Natural killer cell (primary cell): ENCODE measurements around the gene GZMM. TPM values are rescaled to one million over a fixed set of nuclear protein-coding genes. Genes with fewer than 3 reads are reported as not detected.

Experiments
- ATAC-seq, 3 donors: fragments of 150-1000 bp in 2 of 3; fragments of 200-7000 bp in 1 of 3; cut with Tn5 transposase; 1 replicate in 1 of 3; 2 replicates in 2 of 3; pipeline ENCODE4 v1.10.0; 2021; ENCODE audit warnings: mild to moderate bottlenecking in 2 of 3, moderate library complexity in 2 of 3
- DNase-seq, 2 donors: peaks; one replicate each; pipeline versions ENCODE4 v3.0.0 to v3.0.0-alpha.2; 2013 to 2021; ENCODE audit warnings: mixed read lengths in 1 of 2
- H3K27ac ChIP-seq: one replicate; pipeline ENCODE4 v1.5.1; 2013; ENCODE audit warnings: mild to moderate bottlenecking, low read length
- H3K27me3 ChIP-seq: one replicate; pipeline ENCODE4 v1.6.1; 2013; ENCODE audit warnings: low read length; ENCODE audit not compliant: control insufficient read depth, insufficient read depth
- H3K36me3 ChIP-seq: one replicate; pipeline ENCODE4 v1.6.1; 2013; ENCODE audit warnings: low read length; ENCODE audit not compliant: control insufficient read depth, insufficient read depth
- H3K4me1 ChIP-seq: one replicate; pipeline ENCODE4 v1.6.1; 2013; ENCODE audit warnings: low read length; ENCODE audit not compliant: control insufficient read depth, insufficient read depth
- H3K4me3 ChIP-seq: one replicate; pipeline ENCODE4 v1.5.1; 2013; ENCODE audit warnings: low read length
- H3K9me3 ChIP-seq: one replicate; pipeline ENCODE4 v1.6.1; 2013; ENCODE audit warnings: low read length; ENCODE audit not compliant: control insufficient read depth, insufficient read depth
- H3K27ac Mint-ChIP-seq, 2 donors: one replicate each; pipeline ENCODE4 v1.8.0; 2022; ENCODE audit warnings: mild to moderate bottlenecking in 2 of 2, mixed read lengths in 2 of 2, moderate library complexity in 1 of 2
- H3K27me3 Mint-ChIP-seq, 2 donors: one replicate each; pipeline ENCODE4 v1.8.0; 2022; ENCODE audit warnings: low read depth in 2 of 2, mixed read lengths in 2 of 2
- H3K36me3 Mint-ChIP-seq: one replicate; pipeline ENCODE4 v1.8.0; 2022; ENCODE audit warnings: mixed read lengths
- H3K4me1 Mint-ChIP-seq, 2 donors: one replicate each; pipeline ENCODE4 v1.8.0; 2022; ENCODE audit warnings: mixed read lengths in 2 of 2
- H3K4me3 Mint-ChIP-seq: one replicate; pipeline ENCODE4 v1.8.0; 2022; ENCODE audit warnings: mild to moderate bottlenecking, moderate library complexity, mixed read lengths
- H3K9me3 Mint-ChIP-seq, 2 donors: one replicate each; pipeline ENCODE4 v1.8.0; 2022; ENCODE audit warnings: mixed read lengths in 2 of 2
- WGBS: methylation state at CpG from one replicate; pipeline ENCODE4 v1.1.7; 2013; ENCODE audit warnings: missing lambda C conversion rate; ENCODE audit not compliant: insufficient coverage; 5-methylcytosine and 5-hydroxymethylcytosine counted together
- intact Hi-C: fragments of 100-400 bp; cut with micrococcal nuclease; formaldehyde crosslinking; loops from one replicate; pipeline ENCODE4 v1.14.2; 2022
- total RNA-seq, 4 donors: library from RNA; stranded (reverse); fragments of 120-200 nt in 1 of 4; gene quantifications; one replicate each; pipeline versions ENCODE4 v1.2.3 to v1.2.4, GENCODE V29; 2013 to 2022
- TF ChIP-seq, protein P1 (sequence below): fragments of 200-600 bp; IDR thresholded peaks from one replicate; pipeline ENCODE4 v1.8.0; 2022; ENCODE audit warnings: antibody characterized with exemption

The GZMM gene
- total RNA-seq, 3 donors from 2014 or later (not counting 1 experiment from before 2014, with no cell fraction given), result 186 to 286 (median 253) TPM

DNA sequence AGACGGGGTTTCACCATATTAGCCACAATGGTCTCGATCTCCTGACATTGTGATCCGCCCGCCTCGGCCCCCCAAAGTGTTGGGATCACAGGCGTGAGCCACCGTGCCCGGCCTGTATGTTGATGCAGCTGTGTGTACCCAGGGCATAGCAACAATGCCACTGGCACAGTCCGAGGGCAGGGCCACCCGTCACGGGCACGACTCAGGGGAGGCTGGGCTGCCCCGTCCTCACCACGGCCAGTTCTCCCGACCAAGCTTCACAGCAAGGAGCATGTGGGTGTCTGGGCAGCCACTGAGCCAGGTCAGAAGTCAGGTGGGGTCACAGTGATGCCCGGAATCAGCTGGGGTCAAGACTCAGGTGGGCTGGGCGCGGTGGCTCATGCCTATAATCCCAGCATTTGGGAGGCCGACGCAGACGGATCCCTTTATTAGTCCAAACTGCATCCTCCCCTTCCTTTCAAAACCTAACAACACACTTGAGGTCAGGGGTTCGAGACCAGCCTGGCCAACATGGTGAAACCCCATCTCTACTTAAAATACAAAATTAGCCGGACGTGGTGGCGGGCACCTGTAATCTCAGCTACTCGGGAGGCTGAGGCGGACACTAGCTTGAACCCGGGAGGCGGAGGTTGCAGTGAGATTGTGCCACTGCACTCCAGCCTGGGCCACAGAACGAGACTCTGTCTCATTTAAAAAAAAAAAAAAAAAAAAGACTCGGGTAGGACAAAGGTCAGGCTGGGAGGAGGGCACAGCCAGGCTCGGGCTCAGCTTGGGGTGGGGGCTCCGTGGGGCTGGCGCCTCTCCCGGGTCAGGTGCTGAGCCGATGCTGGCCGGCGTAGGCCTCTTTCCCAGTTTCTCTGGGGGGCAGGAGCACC is 13.5 kb upstream of the GZMM start:
- Mint-ChIP-seq H3K36me3 (no peaks in the 10 kb centered on the region), H3K4me3 (peak overlapping the region; percentile 83), H3K9me3 (no peaks in the 10 kb centered on the region), H3K27ac (peak overlapping the region; percentile 54 to 69), H3K4me1 (peaks cover 12 to 20% of the 10 kb centered on the region in 2 donors), H3K27me3 (no peaks in the 10 kb centered on the region)
- H3K36me3 ChIP-seq, result no peaks in the 10 kb centered on the region
- 72% methylated on average over 38 of the region's 38 CpGs for WGBS
- intact Hi-C loops, result loop anchor here (5.0 kb wide), 1 partner anchor 42 kb away; the partner anchor contains the start of gene BSG
- H3K4me1 ChIP-seq, result peaks cover 35% of the 10 kb centered on the region
- no peak for DNase-seq
- peak overlapping the region; percentile 78 for H3K4me3 ChIP-seq
- TF ChIP-seq, protein P1, sequence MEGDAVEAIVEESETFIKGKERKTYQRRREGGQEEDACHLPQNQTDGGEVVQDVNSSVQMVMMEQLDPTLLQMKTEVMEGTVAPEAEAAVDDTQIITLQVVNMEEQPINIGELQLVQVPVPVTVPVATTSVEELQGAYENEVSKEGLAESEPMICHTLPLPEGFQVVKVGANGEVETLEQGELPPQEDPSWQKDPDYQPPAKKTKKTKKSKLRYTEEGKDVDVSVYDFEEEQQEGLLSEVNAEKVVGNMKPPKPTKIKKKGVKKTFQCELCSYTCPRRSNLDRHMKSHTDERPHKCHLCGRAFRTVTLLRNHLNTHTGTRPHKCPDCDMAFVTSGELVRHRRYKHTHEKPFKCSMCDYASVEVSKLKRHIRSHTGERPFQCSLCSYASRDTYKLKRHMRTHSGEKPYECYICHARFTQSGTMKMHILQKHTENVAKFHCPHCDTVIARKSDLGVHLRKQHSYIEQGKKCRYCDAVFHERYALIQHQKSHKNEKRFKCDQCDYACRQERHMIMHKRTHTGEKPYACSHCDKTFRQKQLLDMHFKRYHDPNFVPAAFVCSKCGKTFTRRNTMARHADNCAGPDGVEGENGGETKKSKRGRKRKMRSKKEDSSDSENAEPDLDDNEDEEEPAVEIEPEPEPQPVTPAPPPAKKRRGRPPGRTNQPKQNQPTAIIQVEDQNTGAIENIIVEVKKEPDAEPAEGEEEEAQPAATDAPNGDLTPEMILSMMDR, result no peak
- ATAC-seq, result no peak
- H3K27me3 ChIP-seq, result no peaks in the 10 kb centered on the region
- H3K9me3 ChIP-seq, result no peaks in the 10 kb centered on the region
- peak overlapping the region; percentile 79 for H3K27ac ChIP-seq

DNA sequence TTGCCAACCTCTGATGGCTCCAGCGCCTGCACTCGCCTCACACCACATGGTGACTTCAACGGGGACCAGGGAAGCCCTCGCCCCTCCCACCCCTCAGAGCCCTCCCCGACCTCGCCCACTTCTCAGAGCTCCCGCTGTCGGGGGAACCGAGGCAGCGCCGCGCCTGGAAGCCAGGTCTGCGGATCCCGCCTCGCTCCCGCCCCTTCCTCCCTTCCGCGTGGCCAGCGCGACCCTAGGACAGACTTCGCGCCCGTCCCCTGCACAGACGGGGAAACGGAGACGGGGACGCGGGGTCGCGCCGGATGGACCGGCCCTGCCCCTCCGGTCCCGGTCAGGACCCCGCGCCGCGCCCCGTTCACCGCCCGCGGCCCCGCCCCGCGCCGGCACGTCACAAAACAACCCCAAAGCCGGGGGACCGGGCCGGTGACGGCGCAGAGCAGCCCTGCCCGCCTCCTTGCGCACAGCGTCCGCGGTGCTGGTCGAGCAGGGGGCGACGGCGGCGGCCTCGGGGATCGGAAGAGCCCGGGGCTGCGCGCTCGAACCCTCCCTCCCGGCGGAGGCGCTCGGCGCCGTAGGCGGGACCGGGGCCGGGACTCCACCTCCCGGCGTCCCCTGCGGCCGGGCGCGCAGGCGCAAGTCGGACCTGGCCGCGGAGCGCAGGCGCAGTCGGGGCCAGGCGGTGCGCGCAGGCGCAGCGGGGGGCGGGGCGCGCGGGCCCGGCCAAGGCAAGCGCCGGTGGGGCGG is 12.7 kb upstream of the GZMM start:
- H3K27ac Mint-ChIP-seq, result peak overlapping the region; percentile 54 to 89
- under 1% methylated on average over 103 of the region's 103 CpGs for WGBS

DNA sequence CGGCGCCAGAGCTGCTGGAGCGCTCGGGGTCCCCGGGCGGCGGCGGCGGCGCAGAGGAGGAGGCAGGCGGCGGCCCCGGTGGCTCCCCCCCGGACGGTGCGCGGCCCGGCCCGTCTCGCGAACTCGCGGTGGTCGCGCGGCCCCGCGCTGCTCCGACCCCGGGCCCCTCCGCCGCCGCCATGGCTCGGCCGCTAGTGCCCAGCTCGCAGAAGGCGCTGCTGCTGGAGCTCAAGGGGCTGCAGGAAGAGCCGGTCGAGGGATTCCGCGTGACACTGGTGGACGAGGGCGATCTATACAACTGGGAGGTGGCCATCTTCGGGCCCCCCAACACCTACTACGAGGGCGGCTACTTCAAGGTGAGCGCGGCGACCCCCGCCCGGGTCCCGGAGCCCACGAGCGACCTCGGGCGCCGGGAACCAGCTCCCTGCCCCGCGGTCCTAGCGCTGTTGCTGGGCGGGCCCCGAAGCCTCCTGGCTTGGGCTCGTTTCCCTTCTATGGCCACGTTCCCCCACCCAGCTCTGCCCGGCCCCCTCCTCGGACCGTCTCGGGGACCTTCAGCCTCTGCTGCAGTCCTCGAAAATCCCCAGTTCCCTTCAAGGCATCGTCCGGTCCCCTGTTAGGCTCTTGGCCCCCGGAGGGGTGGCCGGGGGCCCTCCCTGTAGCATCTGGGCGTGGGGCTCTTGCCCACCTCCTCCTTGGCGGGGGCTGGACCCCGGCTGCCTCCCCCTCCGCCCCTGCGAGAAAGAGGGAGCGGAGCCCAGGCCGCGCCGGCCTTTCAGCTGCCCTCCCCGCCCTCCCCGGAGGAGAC is 11.9 kb upstream of the GZMM start, which contains the start of gene CDC34:
Gene CDC34, plus strand, starts transcription at position 8 of the 808 bp plus-strand sequence. Its CDS starts 172 bp downstream, at position 180.
- DNase-seq (no peak), ATAC-seq (peak; percentile 27 to 38 (median 33))
- Histone ChIP-seq H3K27me3 (no peaks in the 10 kb centered on the region), H3K4me1 (peaks cover 36% of the 10 kb centered on the region), H3K9me3 (no peaks in the 10 kb centered on the region), H3K27ac (peak within 1 kb of the TSS; percentile 79), H3K36me3 (peaks cover 14% of the 10 kb centered on the region), H3K4me3 (peak within 1 kb of the TSS; percentile 78)
- peak within 1 kb of the TSS; percentile 85 to 89 for H3K27ac Mint-ChIP-seq
- no peaks in the 10 kb centered on the region for H3K27me3 Mint-ChIP-seq
- WGBS, result under 1% methylated on average over 84 of the region's 84 CpGs
- TF ChIP-seq, protein P1, result no peak
- no peaks in the 10 kb centered on the region for H3K9me3 Mint-ChIP-seq
- intact Hi-C loops, result loop anchor here (2.0 to 5.0 kb wide), 2 partner anchors 21 to 40 kb away; partner anchors contain the start of gene BSG
- peak within 1 kb of the TSS; percentile 89 for H3K4me3 Mint-ChIP-seq
- H3K4me1 Mint-ChIP-seq, result peaks cover 12 to 18% of the 10 kb centered on the region in 2 donors
- H3K36me3 Mint-ChIP-seq, result no peaks in the 10 kb centered on the region

More for the DNA sequence above, 12.7 kb upstream of the GZMM start:
- ATAC-seq (peak; percentile 73 to 87 (median 77)), DNase-seq (peak; percentile 95 to 98)
- peaks cover 36% of the 10 kb centered on the region for H3K4me1 ChIP-seq
- no peaks in the 10 kb centered on the region for H3K9me3 ChIP-seq
- Mint-ChIP-seq H3K9me3 (no peaks in the 10 kb centered on the region), H3K36me3 (no peaks in the 10 kb centered on the region), H3K4me1 (peaks cover 12 to 18% of the 10 kb centered on the region in 2 donors), H3K4me3 (peak overlapping the region; percentile 83), H3K27me3 (no peaks in the 10 kb centered on the region)
- TF ChIP-seq, protein P1, result no peak
- intact Hi-C loops, result loop anchor here (5.0 kb wide), 1 partner anchor 41 kb away; the partner anchor contains the start of gene BSG
- peak overlapping the region; percentile 78 for H3K4me3 ChIP-seq
- H3K36me3 ChIP-seq, result peaks cover 6% of the 10 kb centered on the region
- peak overlapping the region; percentile 79 for H3K27ac ChIP-seq
- H3K27me3 ChIP-seq, result no peaks in the 10 kb centered on the region
